ENCODE results near the gene AMD1. TPM values are rescaled to one million over a fixed set of nuclear protein-coding genes. Genes with fewer than 3 reads are reported as not detected.

The AMD1 gene
- total and polyA plus RNA-seq, 4 donors: 36.9 to 81.7 (median 64.7) TPM

DNA sequence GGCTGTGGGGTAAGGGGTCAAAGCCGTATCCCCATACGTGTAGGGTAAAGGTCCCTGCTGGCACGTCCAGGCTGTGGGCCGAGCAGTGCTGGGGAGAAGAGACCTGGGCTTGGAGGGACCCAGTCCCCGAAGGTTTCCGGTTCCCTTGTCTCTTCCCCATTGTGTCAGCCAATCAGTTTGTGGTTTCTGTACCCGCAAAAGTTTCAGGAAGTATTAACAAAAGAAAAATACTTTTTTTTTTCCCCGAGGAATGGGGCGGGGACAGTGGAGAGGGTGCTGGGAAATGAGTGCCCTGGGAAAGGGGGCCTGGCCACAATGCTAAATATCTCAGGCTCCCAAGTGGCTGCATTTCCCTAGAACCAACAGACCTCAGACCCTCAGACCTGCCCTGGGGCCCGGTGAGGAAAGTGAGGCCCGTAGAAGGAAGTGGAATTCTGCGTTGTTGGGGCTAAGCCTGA lies 15.2 kb upstream of the AMD1 start:
- Histone ChIP-seq H3K27ac (ENCODE audit: low read depth in 1 of 2, low read length in 1 of 2) (peak overlapping the region in 1 of 2 donors; percentile 75), H3K9ac (ENCODE audit: insufficient read depth in 1 of 2, low read length in 2 of 2) (no peak overlapping the region), H3K4me3 (no peak overlapping the region), H3K36me3 (ENCODE audit: control insufficient read depth in 4 of 4, insufficient read depth in 4 of 4, low read length in 4 of 4) (no peaks in the 10 kb centered on the region), H3K27me3 (ENCODE audit: control insufficient read depth in 3 of 3, insufficient read depth in 3 of 3, low read length in 2 of 3) (no peaks in the 10 kb centered on the region), H3K9me3 (ENCODE audit: control insufficient read depth in 4 of 4, insufficient read depth in 3 of 4, low read length in 3 of 4) (peaks cover 0 to 2% (median 0%) of the 10 kb centered on the region in 4 donors), H3K4me1 (ENCODE audit: control insufficient read depth in 5 of 5, insufficient read depth in 5 of 5, low read length in 5 of 5) (peaks cover 0 to 4% (median 0%) of the 10 kb centered on the region in 5 donors)
- TF ChIP-seq, protein P1, sequence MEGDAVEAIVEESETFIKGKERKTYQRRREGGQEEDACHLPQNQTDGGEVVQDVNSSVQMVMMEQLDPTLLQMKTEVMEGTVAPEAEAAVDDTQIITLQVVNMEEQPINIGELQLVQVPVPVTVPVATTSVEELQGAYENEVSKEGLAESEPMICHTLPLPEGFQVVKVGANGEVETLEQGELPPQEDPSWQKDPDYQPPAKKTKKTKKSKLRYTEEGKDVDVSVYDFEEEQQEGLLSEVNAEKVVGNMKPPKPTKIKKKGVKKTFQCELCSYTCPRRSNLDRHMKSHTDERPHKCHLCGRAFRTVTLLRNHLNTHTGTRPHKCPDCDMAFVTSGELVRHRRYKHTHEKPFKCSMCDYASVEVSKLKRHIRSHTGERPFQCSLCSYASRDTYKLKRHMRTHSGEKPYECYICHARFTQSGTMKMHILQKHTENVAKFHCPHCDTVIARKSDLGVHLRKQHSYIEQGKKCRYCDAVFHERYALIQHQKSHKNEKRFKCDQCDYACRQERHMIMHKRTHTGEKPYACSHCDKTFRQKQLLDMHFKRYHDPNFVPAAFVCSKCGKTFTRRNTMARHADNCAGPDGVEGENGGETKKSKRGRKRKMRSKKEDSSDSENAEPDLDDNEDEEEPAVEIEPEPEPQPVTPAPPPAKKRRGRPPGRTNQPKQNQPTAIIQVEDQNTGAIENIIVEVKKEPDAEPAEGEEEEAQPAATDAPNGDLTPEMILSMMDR (IDR thresholded peaks at IDR 0.05; ENCODE audit: control extremely low read depth, extremely low read depth): no peak
- DNase-seq: peak in 1 of 3 donors; percentile 11
- ATAC-seq (ENCODE audit: insufficient read depth, low FRiP score): peak; percentile 34
- 30 to 40% methylated on average over 12 of the region's 12 CpGs for WGBS, 2 donors

DNA sequence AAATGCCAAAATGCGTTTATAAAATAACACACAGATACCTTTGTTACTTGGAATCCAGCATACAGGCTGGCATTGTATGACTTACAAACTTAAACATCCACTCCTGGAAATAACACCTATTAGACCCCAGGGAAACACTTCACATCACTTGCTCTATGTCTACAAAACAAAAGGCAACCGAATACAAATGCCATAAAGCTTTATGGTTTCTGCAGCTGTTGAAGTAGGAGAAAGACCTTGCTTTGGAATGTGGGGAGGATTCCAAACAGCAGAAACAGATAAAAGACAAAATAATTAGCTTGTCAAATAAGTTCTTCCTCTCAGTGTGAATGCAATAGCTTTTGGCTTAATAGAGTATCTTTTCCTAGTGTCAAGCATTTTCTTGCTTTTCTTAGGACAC lies 9.8 kb upstream of the AMD1 start:
- Histone ChIP-seq H3K9ac (ENCODE audit: insufficient read depth in 1 of 2, low read length in 2 of 2) (no peak overlapping the region), H3K27ac (ENCODE audit: low read depth in 1 of 2, low read length in 1 of 2) (no peak overlapping the region), H3K9me3 (ENCODE audit: control insufficient read depth in 4 of 4, insufficient read depth in 3 of 4, low read length in 3 of 4) (no peaks in the 10 kb centered on the region), H3K27me3 (ENCODE audit: control insufficient read depth in 3 of 3, insufficient read depth in 3 of 3, low read length in 2 of 3) (no peaks in the 10 kb centered on the region), H3K36me3 (ENCODE audit: control insufficient read depth in 4 of 4, insufficient read depth in 4 of 4, low read length in 4 of 4) (no peaks in the 10 kb centered on the region), H3K4me1 (ENCODE audit: control insufficient read depth in 5 of 5, insufficient read depth in 5 of 5, low read length in 5 of 5) (peaks cover 0 to 7% (median 0%) of the 10 kb centered on the region in 5 donors), H3K4me3 (no peak overlapping the region)
- ATAC-seq (ENCODE audit: insufficient read depth, low FRiP score) (no peak), DNase-seq (peak in 1 of 3 donors; percentile 25)
- WGBS, 2 donors: 55 to 84% methylated on average over 2 of the region's 2 CpGs
- TF ChIP-seq, protein P1 (IDR thresholded peaks at IDR 0.05; ENCODE audit: control extremely low read depth, extremely low read depth): no peak

DNA sequence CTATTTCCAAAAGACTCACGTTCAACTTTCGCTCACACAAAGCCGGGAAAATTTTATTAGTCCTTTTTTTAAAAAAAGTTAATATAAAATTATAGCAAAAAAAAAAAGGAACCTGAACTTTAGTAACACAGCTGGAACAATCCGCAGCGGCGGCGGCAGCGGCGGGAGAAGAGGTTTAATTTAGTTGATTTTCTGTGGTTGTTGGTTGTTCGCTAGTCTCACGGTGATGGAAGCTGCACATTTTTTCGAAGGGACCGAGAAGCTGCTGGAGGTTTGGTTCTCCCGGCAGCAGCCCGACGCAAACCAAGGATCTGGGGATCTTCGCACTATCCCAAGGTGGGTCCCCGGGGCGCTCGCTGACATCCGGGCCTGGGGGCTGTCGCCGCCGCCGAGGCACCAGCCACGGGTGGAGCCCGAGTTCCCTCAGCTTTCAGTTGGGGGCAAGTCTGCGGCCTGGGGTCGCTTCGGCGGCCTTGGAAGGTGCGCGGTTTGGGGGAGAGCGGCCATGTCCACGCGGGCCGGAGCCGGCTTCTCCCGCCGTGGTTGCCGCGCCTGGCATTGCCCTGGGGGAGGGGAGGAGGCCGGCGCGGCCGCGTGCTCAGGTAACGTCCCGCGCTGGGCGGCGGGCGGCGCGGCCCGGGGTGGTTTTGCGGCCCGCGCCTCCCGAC lies 429 bp downstream of the AMD1 start:
- H3K4me1 ChIP-seq (ENCODE audit: control insufficient read depth in 5 of 5, insufficient read depth in 5 of 5, low read length in 5 of 5): peaks cover 0 to 34% (median 3%) of the 10 kb centered on the region in 5 donors
- H3K27ac ChIP-seq (ENCODE audit: low read depth in 1 of 2, low read length in 1 of 2): peak overlapping the region; percentile 97
- TF ChIP-seq, protein P1 (IDR thresholded peaks at IDR 0.05; ENCODE audit: control extremely low read depth, extremely low read depth): no peak
- DNase-seq (peak in 1 of 3 donors; percentile 41), ATAC-seq (ENCODE audit: insufficient read depth, low FRiP score) (peak; percentile 29)
- peak overlapping the region; percentile 98 for H3K4me3 ChIP-seq
- H3K27me3 ChIP-seq (ENCODE audit: control insufficient read depth in 3 of 3, insufficient read depth in 3 of 3, low read length in 2 of 3): no peaks in the 10 kb centered on the region
- no peaks in the 10 kb centered on the region for H3K36me3 ChIP-seq (ENCODE audit: control insufficient read depth in 4 of 4, insufficient read depth in 4 of 4, low read length in 4 of 4)
- WGBS, 2 donors: 1% methylated on average over 51 to 60 of the region's 60 CpGs
- peak overlapping the region; percentile 35 to 91 for H3K9ac ChIP-seq (ENCODE audit: insufficient read depth in 1 of 2, low read length in 2 of 2)
- H3K9me3 ChIP-seq (ENCODE audit: control insufficient read depth in 4 of 4, insufficient read depth in 3 of 4, low read length in 3 of 4): no peaks in the 10 kb centered on the region
